Transverse colon (tissue), 4 donors: ENCODE data around the gene PCDHGA3.

Source experiments
- EP300 ChIP-seq: sonication (generic); formaldehyde crosslinking; IDR thresholded peaks from one replicate; pipeline ENCODE4 v1.6.1; 2017; ENCODE audit warnings: antibody characterized with exemption, low read depth
- POLR2A ChIP-seq: fragments of 450-650 bp; IDR thresholded peaks from one replicate; pipeline ENCODE4 v1.6.1; 2016; ENCODE audit warnings: antibody characterized with exemption, mild to moderate bottlenecking, moderate library complexity
- POLR2AphosphoS5 ChIP-seq, 3 donors: sonication (generic); formaldehyde crosslinking; IDR thresholded peaks; one replicate each; pipeline ENCODE4 v1.6.1; 2016; ENCODE audit warnings: antibody characterized with exemption in 3 of 3
- TF ChIP-seq, protein P1 (sequence below), 5 experiments: fragments of 200-600 bp in 3 of 5; fragments of 450-650 bp in 2 of 5; sonication (generic) in 3 of 5; IDR thresholded peaks; 1 replicate in 2 of 5; 2 replicates in 3 of 5; pipeline ENCODE4 v1.5.1; 2016 to 2017; ENCODE audit warnings: antibody characterized with exemption in 5 of 5, inconsistent platforms in 3 of 5, mild to moderate bottlenecking in 2 of 5, moderate library complexity in 1 of 5

DNA sequence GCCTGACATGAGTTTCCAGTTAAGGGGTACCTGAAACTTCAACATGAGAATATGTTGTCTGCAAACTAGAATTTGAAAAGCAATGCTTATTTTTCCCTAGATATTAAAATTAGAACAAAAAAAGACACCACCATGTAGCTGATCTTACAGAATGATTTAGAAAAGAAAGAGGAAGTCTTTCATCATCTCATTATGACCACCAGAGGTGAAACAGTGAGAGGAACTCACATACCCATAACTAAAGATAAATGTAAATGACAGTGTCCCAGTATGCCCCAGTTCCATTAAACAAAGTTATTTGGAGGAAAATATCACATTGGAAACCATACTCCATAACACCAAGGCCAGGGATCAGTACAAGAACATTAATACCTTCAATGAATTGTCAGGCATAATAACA, 29.9 kb upstream of the PCDHGA3 start:
- TF ChIP-seq EP300 (no peak), POLR2A (no peak), POLR2AphosphoS5 (IDR thresholded peaks at IDR 0.05) (no peak)
- TF ChIP-seq, protein P1, sequence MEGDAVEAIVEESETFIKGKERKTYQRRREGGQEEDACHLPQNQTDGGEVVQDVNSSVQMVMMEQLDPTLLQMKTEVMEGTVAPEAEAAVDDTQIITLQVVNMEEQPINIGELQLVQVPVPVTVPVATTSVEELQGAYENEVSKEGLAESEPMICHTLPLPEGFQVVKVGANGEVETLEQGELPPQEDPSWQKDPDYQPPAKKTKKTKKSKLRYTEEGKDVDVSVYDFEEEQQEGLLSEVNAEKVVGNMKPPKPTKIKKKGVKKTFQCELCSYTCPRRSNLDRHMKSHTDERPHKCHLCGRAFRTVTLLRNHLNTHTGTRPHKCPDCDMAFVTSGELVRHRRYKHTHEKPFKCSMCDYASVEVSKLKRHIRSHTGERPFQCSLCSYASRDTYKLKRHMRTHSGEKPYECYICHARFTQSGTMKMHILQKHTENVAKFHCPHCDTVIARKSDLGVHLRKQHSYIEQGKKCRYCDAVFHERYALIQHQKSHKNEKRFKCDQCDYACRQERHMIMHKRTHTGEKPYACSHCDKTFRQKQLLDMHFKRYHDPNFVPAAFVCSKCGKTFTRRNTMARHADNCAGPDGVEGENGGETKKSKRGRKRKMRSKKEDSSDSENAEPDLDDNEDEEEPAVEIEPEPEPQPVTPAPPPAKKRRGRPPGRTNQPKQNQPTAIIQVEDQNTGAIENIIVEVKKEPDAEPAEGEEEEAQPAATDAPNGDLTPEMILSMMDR (IDR thresholded peaks at IDR 0.05): no peak
